Body of pancreas (tissue), 4 donors: Measurements from ENCODE around the gene CHD8. TPM values are rescaled to one million over a fixed set of nuclear protein-coding genes. Genes with fewer than 3 reads are reported as not detected.

Source experiments
- ATAC-seq: fragments of 150-250 bp; one replicate; pipeline ENCODE4 v1.9.1; 2016
- DNase-seq, 4 donors: peaks; one replicate each; pipeline ENCODE4 v3.0.0-alpha.2; 2019
- H3K27ac ChIP-seq, 4 donors: fragments of 200-600 bp; sonication (generic); 1 replicate in 3 of 4; 2 replicates in 1 of 4; pipeline versions ENCODE4 v1.5.1 to v1.6.1; 2016 to 2019; ENCODE audit warnings: mild to moderate bottlenecking in 1 of 4, mixed read lengths in 1 of 4, moderate library complexity in 1 of 4
- H3K27me3 ChIP-seq, 2 donors: fragments of 200-600 bp; sonication (generic); one replicate each; pipeline ENCODE4 v1.6.0; 2016; ENCODE audit warnings: mild to moderate bottlenecking in 1 of 2
- H3K36me3 ChIP-seq, 2 donors: fragments of 200-600 bp; sonication (generic); replicated peaks in 1 of 2; 2 replicates each; pipeline ENCODE4 v1.5.1; 2016; ENCODE audit warnings: low read depth in 2 of 2; ENCODE audit not compliant: insufficient read depth in 1 of 2
- H3K4me1 ChIP-seq: fragments of 200-600 bp; sonication (generic); one replicate; pipeline ENCODE4 v1.6.0; 2016
- H3K4me3 ChIP-seq, 2 donors: fragments of 200-600 bp; sonication (generic); 1 replicate in 1 of 2; 2 replicates in 1 of 2; pipeline ENCODE4 v1.5.1; 2016 to 2019
- H3K9me3 ChIP-seq, 3 donors: fragments of 200-600 bp; sonication (generic); 1 replicate in 2 of 3; 2 replicates in 1 of 3; pipeline ENCODE4 v1.5.1; 2016
- POLR2A ChIP-seq, 3 donors: fragments of 450-650 bp; IDR thresholded peaks; one replicate each; pipeline ENCODE4 v1.6.1; 2016; ENCODE audit warnings: antibody characterized with exemption in 3 of 3, mild to moderate bottlenecking in 2 of 3
- WGBS, 2 donors: methylation state at CpG; one replicate each; pipeline ENCODE4 v1.1.5; 2017; 5-methylcytosine and 5-hydroxymethylcytosine counted together
- intact Hi-C: fragments of 100-400 bp; cut with DNase I; formaldehyde crosslinking; loops from one replicate; pipeline ENCODE4 v1.15.1; 2023
- total RNA-seq, 2 donors: library from RNA; depleted of rRNA; stranded (reverse); fragments of >200 nt; gene quantifications; one replicate each; pipeline ENCODE4 v1.1.0, GENCODE V29; 2016
- TF ChIP-seq, protein P1 (sequence below), 7 experiments: fragments of 450-650 bp in 4 of 7; fragments of 200-600 bp in 3 of 7; sonication (generic) in 3 of 7; IDR thresholded peaks; one replicate each; pipeline ENCODE4 v1.5.1; 2016 to 2019; ENCODE audit warnings: antibody characterized with exemption in 7 of 7

CHD8 gene
- total RNA-seq, 2 donors from 2014 or later: 33.2 to 72.2 TPM

DNA sequence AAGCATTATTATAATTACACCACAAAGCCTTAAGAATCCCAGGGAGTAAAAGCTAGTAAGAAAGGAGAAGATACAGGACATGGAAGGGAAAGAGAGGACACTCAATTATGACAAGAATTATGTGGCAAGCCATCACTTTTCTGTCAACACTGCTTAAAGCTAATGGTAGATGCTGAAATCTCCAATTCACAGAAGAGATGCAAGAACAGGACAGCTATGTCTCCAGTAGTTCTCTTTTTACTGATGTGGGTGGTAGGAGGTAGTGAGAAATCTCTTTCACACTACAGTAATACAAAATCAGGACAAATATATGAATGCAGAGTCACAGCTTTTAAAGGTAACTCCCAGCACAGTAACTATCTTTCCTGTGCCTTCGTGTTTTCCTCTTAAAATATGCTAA is 29.2 kb downstream of the CHD8 start:
- peaks cover 3 to 56% of the 10 kb centered on the region in 2 donors for H3K36me3 ChIP-seq
- no peak overlapping the region for H3K27ac ChIP-seq
- H3K27me3 ChIP-seq: no peaks in the 10 kb centered on the region
- 83 to 86% methylated on average over 1 of the region's 1 CpG for WGBS, 2 donors
- DNase-seq (no peak), ATAC-seq (no peak)
- no peak overlapping the region for H3K4me3 ChIP-seq
- TF ChIP-seq POLR2A (IDR thresholded peaks at IDR 0.05): no peak
- TF ChIP-seq, protein P1, sequence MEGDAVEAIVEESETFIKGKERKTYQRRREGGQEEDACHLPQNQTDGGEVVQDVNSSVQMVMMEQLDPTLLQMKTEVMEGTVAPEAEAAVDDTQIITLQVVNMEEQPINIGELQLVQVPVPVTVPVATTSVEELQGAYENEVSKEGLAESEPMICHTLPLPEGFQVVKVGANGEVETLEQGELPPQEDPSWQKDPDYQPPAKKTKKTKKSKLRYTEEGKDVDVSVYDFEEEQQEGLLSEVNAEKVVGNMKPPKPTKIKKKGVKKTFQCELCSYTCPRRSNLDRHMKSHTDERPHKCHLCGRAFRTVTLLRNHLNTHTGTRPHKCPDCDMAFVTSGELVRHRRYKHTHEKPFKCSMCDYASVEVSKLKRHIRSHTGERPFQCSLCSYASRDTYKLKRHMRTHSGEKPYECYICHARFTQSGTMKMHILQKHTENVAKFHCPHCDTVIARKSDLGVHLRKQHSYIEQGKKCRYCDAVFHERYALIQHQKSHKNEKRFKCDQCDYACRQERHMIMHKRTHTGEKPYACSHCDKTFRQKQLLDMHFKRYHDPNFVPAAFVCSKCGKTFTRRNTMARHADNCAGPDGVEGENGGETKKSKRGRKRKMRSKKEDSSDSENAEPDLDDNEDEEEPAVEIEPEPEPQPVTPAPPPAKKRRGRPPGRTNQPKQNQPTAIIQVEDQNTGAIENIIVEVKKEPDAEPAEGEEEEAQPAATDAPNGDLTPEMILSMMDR (IDR thresholded peaks at IDR 0.05): no peak
- no peaks in the 10 kb centered on the region for H3K4me1 ChIP-seq
- intact Hi-C loops: no loop called here
- no peaks in the 10 kb centered on the region for H3K9me3 ChIP-seq

GRCh38 chr14:21419528-21419927 is 36.4 kb downstream of the CHD8 start:
- H3K4me1 ChIP-seq: no peaks in the 10 kb centered on the region
- H3K27ac ChIP-seq: no peak overlapping the region
- no peaks in the 10 kb centered on the region for H3K9me3 ChIP-seq
- H3K4me3 ChIP-seq: no peak overlapping the region
- 91 to 100% methylated on average over 1 to 5 of the region's 5 CpGs for WGBS, 2 donors
- no peak for DNase-seq
- peaks cover 16 to 34% of the 10 kb centered on the region in 2 donors for H3K36me3 ChIP-seq
- H3K27me3 ChIP-seq: no peaks in the 10 kb centered on the region
- intact Hi-C loops: loop anchor here (10.0 kb wide), 1 partner anchor 55 kb away; no protein-coding TSS in a partner anchor
- TF ChIP-seq, protein P1 (IDR thresholded peaks at IDR 0.05): no peak
- TF ChIP-seq POLR2A (IDR thresholded peaks at IDR 0.05): no peak
- ATAC-seq: no peak

DNA sequence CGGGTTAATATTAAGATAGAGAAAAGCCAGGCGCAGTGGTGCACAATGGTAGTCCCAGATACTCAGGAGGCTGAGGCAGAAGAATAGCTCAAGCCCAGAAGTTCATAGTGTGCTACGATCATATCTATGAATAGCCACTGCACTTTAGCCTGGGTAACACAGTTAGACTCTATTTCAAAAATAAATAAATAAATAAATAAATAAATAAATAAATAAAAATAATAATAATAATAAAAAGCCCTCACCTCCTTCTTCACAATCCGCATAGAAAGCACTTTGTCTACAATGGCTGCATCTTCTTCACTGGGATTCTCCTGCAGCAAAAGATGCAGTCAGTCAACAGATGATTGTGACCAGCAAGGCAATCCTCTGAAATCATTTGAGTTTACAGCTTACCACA is 40.6 kb downstream of the CHD8 start:
- WGBS, 2 donors: 94 to 96% methylated on average over 4 of the region's 4 CpGs
- H3K4me3 ChIP-seq: no peak overlapping the region
- peaks cover 19 to 35% of the 10 kb centered on the region in 2 donors for H3K36me3 ChIP-seq
- ATAC-seq: no peak
- no peak for DNase-seq
- no peak overlapping the region for H3K27ac ChIP-seq
- intact Hi-C loops: loop anchor here (10.0 kb wide), 1 partner anchor 51 kb away; no protein-coding TSS in a partner anchor
- H3K4me1 ChIP-seq: no peaks in the 10 kb centered on the region
- TF ChIP-seq, protein P1 (IDR thresholded peaks at IDR 0.05): no peak
- TF ChIP-seq POLR2A (IDR thresholded peaks at IDR 0.05): no peak
- H3K27me3 ChIP-seq: no peaks in the 10 kb centered on the region
- H3K9me3 ChIP-seq: no peaks in the 10 kb centered on the region

DNA sequence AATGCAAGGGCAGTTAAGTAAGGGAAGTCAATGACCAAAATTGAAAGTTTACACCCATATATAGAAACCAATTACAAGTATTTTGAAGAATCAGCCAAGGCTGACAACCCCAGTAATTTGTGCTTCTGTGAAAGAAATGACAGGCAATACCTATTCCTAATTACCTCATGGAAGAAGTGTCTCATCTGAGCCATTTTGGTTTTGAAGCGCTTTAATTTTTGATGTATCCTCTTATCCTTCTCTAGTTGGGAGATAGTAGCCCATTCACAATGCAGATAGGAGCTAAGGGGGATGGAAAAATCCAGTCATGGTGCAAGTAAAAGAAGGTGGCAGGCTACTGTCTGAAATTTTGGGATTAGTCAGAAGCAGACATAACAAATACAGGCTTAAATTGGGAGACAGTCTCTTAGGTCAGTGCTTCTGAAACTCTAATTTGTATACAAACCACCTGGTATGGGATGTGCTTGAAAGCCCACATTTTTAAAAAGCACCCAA is 41.7 kb downstream of the CHD8 start:
- H3K36me3 ChIP-seq: peaks cover 11 to 34% of the 10 kb centered on the region in 2 donors
- H3K27me3 ChIP-seq: no peaks in the 10 kb centered on the region
- WGBS, 2 donors: 80 to 100% methylated on average over 1 of the region's 1 CpG
- ATAC-seq (no peak), DNase-seq (no peak)
- no peaks in the 10 kb centered on the region for H3K9me3 ChIP-seq
- no peak overlapping the region for H3K27ac ChIP-seq
- H3K4me1 ChIP-seq: no peaks in the 10 kb centered on the region
- intact Hi-C loops: loop anchor here (10.0 kb wide), 1 partner anchor 49 kb away; no protein-coding TSS in a partner anchor
- H3K4me3 ChIP-seq: no peak overlapping the region
- TF ChIP-seq, protein P1 (IDR thresholded peaks at IDR 0.05): no peak
- no peak for TF ChIP-seq POLR2A (IDR thresholded peaks at IDR 0.05)

- DNase-seq (no peak), ATAC-seq (no peak)
- Histone ChIP-seq H3K4me3 (no peak overlapping the region), H3K27me3 (no peaks in the 10 kb centered on the region), H3K9me3 (no peaks in the 10 kb centered on the region), H3K4me1 (no peaks in the 10 kb centered on the region), H3K36me3 (peaks cover 0 to 54% of the 10 kb centered on the region in 2 donors), H3K27ac (no peak overlapping the region)
- intact Hi-C loops: no loop called here
- TF ChIP-seq POLR2A (IDR thresholded peaks at IDR 0.05): no peak
- TF ChIP-seq, protein P1 (IDR thresholded peaks at IDR 0.05): no peak
- 80 to 84% methylated on average over 3 of the region's 3 CpGs for WGBS, 2 donors
Observed at GRCh38 chr14:21408147-21408546, 47.8 kb downstream of the CHD8 start.
